Mucosa of stomach (tissue), 1 donor: ENCODE results near the gene RAPGEF6.

Experiments
- H3K27me3 ChIP-seq: one replicate; pipeline ENCODE4 v1.7.0; 2013; ENCODE audit warnings: mild to moderate bottlenecking, low read length; ENCODE audit not compliant: control insufficient read depth, insufficient read depth
- H3K36me3 ChIP-seq: one replicate; pipeline ENCODE4 v1.7.0; 2013; ENCODE audit warnings: low read length; ENCODE audit not compliant: control insufficient read depth, insufficient read depth
- H3K4me1 ChIP-seq: one replicate; pipeline ENCODE4 v1.7.0; 2013; ENCODE audit warnings: mild to moderate bottlenecking, low read length; ENCODE audit not compliant: control insufficient read depth, insufficient read depth
- H3K4me3 ChIP-seq: one replicate; pipeline ENCODE4 v1.7.0; 2013; ENCODE audit warnings: low read length
- H3K9ac ChIP-seq: one replicate; pipeline ENCODE4 v1.7.0; 2013; ENCODE audit warnings: mild to moderate bottlenecking, low read length, moderate library complexity
- H3K9me3 ChIP-seq: one replicate; pipeline ENCODE4 v1.7.0; 2013; ENCODE audit warnings: mild to moderate bottlenecking, low read length, moderate library complexity; ENCODE audit not compliant: control insufficient read depth
- donor health status: Pancreatic carcinoma.

The RAPGEF6 gene

GRCh38 chr5:131617140-131617822 lies 17.7 kb downstream of the RAPGEF6 start:
- no peaks in the 10 kb centered on the region for H3K4me1 ChIP-seq

GRCh38 chr5:131615957-131616356 lies 19.1 kb downstream of the RAPGEF6 start:
- H3K4me1 ChIP-seq = no peaks in the 10 kb centered on the region
- H3K9me3 ChIP-seq = no peaks in the 10 kb centered on the region
- H3K9ac ChIP-seq = no peak overlapping the region
- no peak overlapping the region for H3K4me3 ChIP-seq
- H3K27me3 ChIP-seq = no peaks in the 10 kb centered on the region
- H3K36me3 ChIP-seq = no peaks in the 10 kb centered on the region

More at GRCh38 chr5:131617140-131617822, 17.7 kb downstream of the RAPGEF6 start:
- Histone ChIP-seq H3K4me3 (no peak overlapping the region), H3K9ac (no peak overlapping the region), H3K27me3 (no peaks in the 10 kb centered on the region), H3K36me3 (no peaks in the 10 kb centered on the region), H3K9me3 (no peaks in the 10 kb centered on the region)

GRCh38 chr5:131613423-131613822 lies 21.6 kb downstream of the RAPGEF6 start:
- H3K9ac ChIP-seq = no peak overlapping the region
- no peaks in the 10 kb centered on the region for H3K4me1 ChIP-seq

GRCh38 chr5:131611064-131611381 lies 24.0 kb downstream of the RAPGEF6 start:
- Histone ChIP-seq H3K36me3 (no peaks in the 10 kb centered on the region), H3K4me1 (no peaks in the 10 kb centered on the region), H3K27me3 (no peaks in the 10 kb centered on the region), H3K9me3 (no peaks in the 10 kb centered on the region), H3K9ac (no peak overlapping the region), H3K4me3 (no peak overlapping the region)

More at GRCh38 chr5:131613423-131613822, 21.6 kb downstream of the RAPGEF6 start:
- no peaks in the 10 kb centered on the region for H3K36me3 ChIP-seq
- no peaks in the 10 kb centered on the region for H3K9me3 ChIP-seq
- H3K27me3 ChIP-seq = no peaks in the 10 kb centered on the region
- no peak overlapping the region for H3K4me3 ChIP-seq

GRCh38 chr5:131610198-131611063 lies 24.6 kb downstream of the RAPGEF6 start:
- no peak overlapping the region for H3K4me3 ChIP-seq
- no peak overlapping the region for H3K9ac ChIP-seq
- H3K9me3 ChIP-seq = no peaks in the 10 kb centered on the region
- H3K36me3 ChIP-seq = no peaks in the 10 kb centered on the region
- H3K27me3 ChIP-seq = no peaks in the 10 kb centered on the region
- no peaks in the 10 kb centered on the region for H3K4me1 ChIP-seq

- H3K9me3 ChIP-seq = no peaks in the 10 kb centered on the region
- H3K4me3 ChIP-seq = no peak overlapping the region
- no peak overlapping the region for H3K9ac ChIP-seq
- H3K36me3 ChIP-seq = no peaks in the 10 kb centered on the region
- H3K27me3 ChIP-seq = no peaks in the 10 kb centered on the region
- H3K4me1 ChIP-seq = no peaks in the 10 kb centered on the region
Measured at GRCh38 chr5:131609774-131610173, 25.3 kb downstream of the RAPGEF6 start.

GRCh38 chr5:131608597-131608996 lies 26.4 kb downstream of the RAPGEF6 start:
- H3K27me3 ChIP-seq = no peaks in the 10 kb centered on the region
- no peaks in the 10 kb centered on the region for H3K36me3 ChIP-seq
- H3K9me3 ChIP-seq = no peaks in the 10 kb centered on the region
- H3K4me3 ChIP-seq = no peak overlapping the region
- no peak overlapping the region for H3K9ac ChIP-seq
- no peaks in the 10 kb centered on the region for H3K4me1 ChIP-seq

- H3K36me3 ChIP-seq = no peaks in the 10 kb centered on the region
- no peak overlapping the region for H3K9ac ChIP-seq
- no peak overlapping the region for H3K4me3 ChIP-seq
- no peaks in the 10 kb centered on the region for H3K9me3 ChIP-seq
- H3K27me3 ChIP-seq = no peaks in the 10 kb centered on the region
- no peaks in the 10 kb centered on the region for H3K4me1 ChIP-seq
Measured at GRCh38 chr5:131607903-131608540, 27.0 kb downstream of the RAPGEF6 start.

- no peaks in the 10 kb centered on the region for H3K27me3 ChIP-seq
- H3K9ac ChIP-seq = no peak overlapping the region
- no peak overlapping the region for H3K4me3 ChIP-seq
- H3K9me3 ChIP-seq = no peaks in the 10 kb centered on the region
- no peaks in the 10 kb centered on the region for H3K36me3 ChIP-seq
- no peaks in the 10 kb centered on the region for H3K4me1 ChIP-seq
Measured at GRCh38 chr5:131607418-131607817, 27.6 kb downstream of the RAPGEF6 start.

GRCh38 chr5:131605086-131605485 lies 29.9 kb downstream of the RAPGEF6 start:
- no peak overlapping the region for H3K9ac ChIP-seq
- H3K27me3 ChIP-seq = no peaks in the 10 kb centered on the region
- no peaks in the 10 kb centered on the region for H3K4me1 ChIP-seq
- no peak overlapping the region for H3K4me3 ChIP-seq
- no peaks in the 10 kb centered on the region for H3K9me3 ChIP-seq
- no peaks in the 10 kb centered on the region for H3K36me3 ChIP-seq

GRCh38 chr5:131595088-131596033 lies 39.7 kb downstream of the RAPGEF6 start:
- Histone ChIP-seq H3K9me3 (no peaks in the 10 kb centered on the region), H3K9ac (no peak overlapping the region)

More at GRCh38 chr5:131595088-131596033, 39.7 kb downstream of the RAPGEF6 start:
- Histone ChIP-seq H3K36me3 (no peaks in the 10 kb centered on the region), H3K4me1 (no peaks in the 10 kb centered on the region), H3K4me3 (no peak overlapping the region), H3K27me3 (no peaks in the 10 kb centered on the region)
